HCT116 (cell line): ENCODE results near the gene AGPAT3. TPM values are rescaled to one million over a fixed set of nuclear protein-coding genes. Genes with fewer than 3 reads are reported as not detected.

Experiments used
- ATAC-seq: fragments of 200-7000 bp; cut with Tn5 transposase; 2 replicates; pipeline ENCODE4 v1.9.1; 2020; ENCODE audit warnings: mild to moderate bottlenecking, moderate library complexity
- BruUV-seq: library from RNA; stranded (reverse); fragments of 400-500 nt; replicated peaks from 2 replicates; lab custom pipeline; 2021; lab: Mats Ljungman, UMichigan
- CTCF ChIA-PET: fragments of 300-600 bp; sonication (Branson Sonifier 250); formaldehyde crosslinking; loops from one replicate; lab custom pipeline; 2021; ENCODE audit warnings: antibody characterized with exemption; lab: Charles Lee
- POLR2A ChIA-PET: fragments of 300-600, 350-600 bp; sonication (Branson Sonifier 250); formaldehyde crosslinking; loops from one replicate; lab custom pipeline; 2021; ENCODE audit warnings: antibody characterized with exemption; lab: Charles Lee
- RAD21 ChIA-PET, 2 experiments: fragments of 300-600 bp; sonication (Branson Sonifier 250); formaldehyde crosslinking; loops; one replicate each; lab custom pipeline; 2023; ENCODE audit warnings: low total read pairs in 2 of 2; ENCODE audit not compliant: uncharacterized antibody in 2 of 2, unreplicated experiment in 2 of 2, low non-redundant PET in 1 of 2; lab: Charles Lee
- DNase-seq: peaks from one replicate; pipeline ENCODE4 v3.0.0-alpha.2; 2010; ENCODE audit warnings: low read depth, low spot score
- H2AFZ ChIP-seq: fragments of 200-600 bp; shearing (Covaris generic), sonication (generic); 2 replicates; pipeline ENCODE4 v1.6.1; 2017; ENCODE audit warnings: low read depth, mixed run types, mixed read lengths, antibody characterized with exemption, low read length; ENCODE audit not compliant: poor library complexity, severe bottlenecking
- H3K27ac ChIP-seq: 2 replicates; pipeline ENCODE4 v1.5.1; 2012; ENCODE audit warnings: low read depth, low read length
- H3K27me3 ChIP-seq: fragments of 200-600 bp; sonication (generic); 2 replicates; pipeline ENCODE4 v1.6.1; 2016; ENCODE audit warnings: mixed run types, low read length, mixed read lengths; ENCODE audit not compliant: insufficient read depth
- H3K36me3 ChIP-seq, 2 experiments: fragments of 200-500 bp in 1 of 2; fragments of 200-600 bp in 1 of 2; sonication (Bioruptor generic) in 1 of 2; sonication (generic) in 1 of 2; 2 replicates each; pipeline versions ENCODE4 v1.5.1 to v1.6.1; 2014 to 2016; ENCODE audit warnings: low read length in 2 of 2, inconsistent platforms in 1 of 2, mixed read lengths in 1 of 2, mixed run types in 1 of 2; ENCODE audit not compliant: insufficient read depth in 2 of 2, control insufficient read depth in 1 of 2
- H3K4me1 ChIP-seq, 2 experiments: fragments of 200-600 bp in 1 of 2; sonication (generic) in 1 of 2; 2 replicates each; pipeline versions ENCODE4 v1.5.1 to v1.6.1; 2012 to 2017; ENCODE audit warnings: low read length in 2 of 2, inconsistent platforms in 1 of 2, mild to moderate bottlenecking in 1 of 2, mixed read lengths in 1 of 2, mixed run types in 1 of 2, moderate library complexity in 1 of 2; ENCODE audit not compliant: insufficient read depth in 2 of 2, control insufficient read depth in 1 of 2
- H3K4me2 ChIP-seq: fragments of 200-600 bp; sonication (generic); 2 replicates; pipeline ENCODE4 v1.6.1; 2017; ENCODE audit warnings: mixed run types, low read length, mixed read lengths
- H3K4me3 ChIP-seq, 2 experiments: fragments of 200-600 bp in 1 of 2; sonication (generic) in 1 of 2; replicated peaks in 1 of 2; 2 replicates each; pipeline ENCODE4 v1.5.1; 2011 to 2016; ENCODE audit warnings: low read length in 2 of 2, control low read depth in 1 of 2, low read depth in 1 of 2, mild to moderate bottlenecking in 1 of 2, mixed read lengths in 1 of 2, mixed run types in 1 of 2
- H3K79me2 ChIP-seq: fragments of 200-600 bp; sonication (generic); 2 replicates; pipeline ENCODE4 v1.6.1; 2017; ENCODE audit warnings: mild to moderate bottlenecking, mixed run types, low read length, moderate library complexity, mixed read lengths; ENCODE audit not compliant: insufficient read depth
- H3K9ac ChIP-seq: fragments of 200-600 bp; sonication (generic); 2 replicates; pipeline ENCODE4 v1.6.1; 2016; ENCODE audit warnings: low read length, mixed read lengths
- H3K9me2 ChIP-seq: fragments of 200-600 bp; sonication (generic), shearing (Covaris generic); 2 replicates; pipeline ENCODE4 v1.6.1; 2017; ENCODE audit warnings: mixed run types, mild to moderate bottlenecking, moderate library complexity; ENCODE audit not compliant: insufficient read depth
- H3K9me3 ChIP-seq, 2 experiments: fragments of 200-500 bp in 1 of 2; fragments of 200-600 bp in 1 of 2; sonication (Bioruptor generic) in 1 of 2; sonication (generic) in 1 of 2; 2 replicates each; pipeline ENCODE4 v1.6.1; 2014 to 2017; ENCODE audit warnings: low read length in 2 of 2, mixed read lengths in 2 of 2, inconsistent platforms in 1 of 2, low read depth in 1 of 2, mild to moderate bottlenecking in 1 of 2, mixed run types in 1 of 2, moderate library complexity in 1 of 2; ENCODE audit not compliant: control insufficient read depth in 1 of 2, insufficient read depth in 1 of 2
- H4K20me1 ChIP-seq: fragments of 200-600 bp; sonication (generic), shearing (Covaris generic); 2 replicates; pipeline ENCODE4 v1.6.1; 2017; ENCODE audit warnings: mixed run types, mild to moderate bottlenecking, moderate library complexity; ENCODE audit not compliant: insufficient read depth
- CBX3 ChIP-seq: IDR thresholded peaks from 2 replicates; pipeline ENCODE4 v1.6.1; 2012; ENCODE audit warnings: low read depth
- CEBPB ChIP-seq: IDR thresholded peaks from 2 replicates; pipeline ENCODE4 v1.6.1; 2012; ENCODE audit warnings: low read depth
- ELF1 ChIP-seq: IDR thresholded peaks from 2 replicates; pipeline ENCODE4 v1.6.1; 2012; ENCODE audit warnings: low read depth, borderline replicate concordance
- EZH2phosphoT487 ChIP-seq: fragments of 200-600 bp; IDR thresholded peaks from 2 replicates; pipeline ENCODE4 v1.6.1; 2018; ENCODE audit warnings: antibody characterized with exemption, borderline replicate concordance
- JUND ChIP-seq: IDR thresholded peaks from 2 replicates; pipeline ENCODE4 v1.6.1; 2012
- POLR2A ChIP-seq: IDR thresholded peaks from 2 replicates; pipeline ENCODE4 v1.7.0; 2011; ENCODE audit warnings: borderline replicate concordance; ENCODE audit not compliant: insufficient read depth, insufficient read length; ENCODE audit errors: extremely low read depth
- RAD21 ChIP-seq: IDR thresholded peaks from 2 replicates; pipeline ENCODE4 v1.6.1; 2012; ENCODE audit warnings: low read depth, mild to moderate bottlenecking
- SIN3A ChIP-seq: IDR thresholded peaks from 2 replicates; pipeline ENCODE4 v1.6.1; 2012; ENCODE audit warnings: low read depth
- SP1 ChIP-seq: IDR thresholded peaks from 2 replicates; pipeline ENCODE4 v1.6.1; 2012; ENCODE audit warnings: low read depth
- TCF7L2 ChIP-seq: IDR thresholded peaks from 2 replicates; pipeline ENCODE4 v1.7.0; 2011; ENCODE audit warnings: borderline replicate concordance, inconsistent platforms; ENCODE audit not compliant: insufficient read depth, insufficient read length; ENCODE audit errors: extremely low read depth
- YY1 ChIP-seq: IDR thresholded peaks from 2 replicates; pipeline ENCODE4 v1.6.1; 2011; ENCODE audit warnings: low read length, low read depth, moderate library complexity, mild to moderate bottlenecking; ENCODE audit not compliant: insufficient replicate concordance; ENCODE audit errors: extremely low read depth
- ZFX ChIP-seq: fragments of 450-650 bp; IDR thresholded peaks from 2 replicates; pipeline ENCODE4 v1.6.1; 2017
- ZNF274 ChIP-seq: fragments of 200-500 bp; sonication (Bioruptor generic); IDR thresholded peaks from 2 replicates; pipeline ENCODE4 v1.6.1; 2014; ENCODE audit warnings: mild to moderate bottlenecking, low read depth, low read length, inconsistent platforms
- intact Hi-C: fragments of 100-400 bp; cut with micrococcal nuclease; formaldehyde crosslinking; loops from 2 replicates; pipeline ENCODE4 v1.10.0; 2022
- total RNA-seq: library from RNA; stranded (reverse); gene quantifications from one replicate; pipeline ENCODE4 v1.2.1, GENCODE V29; 2021; ENCODE audit not compliant: unreplicated experiment
- TF ChIP-seq, protein P1 (sequence below): IDR thresholded peaks from 2 replicates; pipeline ENCODE4 v1.6.1; 2012; ENCODE audit warnings: low read depth
- TF ChIP-seq, protein P2 (sequence below): IDR thresholded peaks from 2 replicates; pipeline ENCODE4 v1.6.1; 2012
- TF ChIP-seq, protein P3 (sequence below): IDR thresholded peaks from 2 replicates; pipeline ENCODE4 v1.6.1; 2011; ENCODE audit warnings: mild to moderate bottlenecking, low read length, moderate library complexity; ENCODE audit not compliant: insufficient replicate concordance; ENCODE audit errors: extremely low read depth
- TF ChIP-seq, protein P4 (sequence below): IDR thresholded peaks from 2 replicates; pipeline ENCODE4 v1.6.1; 2012

AGPAT3 gene
- total RNA-seq, 1 experiment from 2014 or later: 54.1 TPM

GRCh38 chr21:43997766-43998742, 133.0 kb downstream of the AGPAT3 start (continued):
- TF ChIP-seq, protein P1, sequence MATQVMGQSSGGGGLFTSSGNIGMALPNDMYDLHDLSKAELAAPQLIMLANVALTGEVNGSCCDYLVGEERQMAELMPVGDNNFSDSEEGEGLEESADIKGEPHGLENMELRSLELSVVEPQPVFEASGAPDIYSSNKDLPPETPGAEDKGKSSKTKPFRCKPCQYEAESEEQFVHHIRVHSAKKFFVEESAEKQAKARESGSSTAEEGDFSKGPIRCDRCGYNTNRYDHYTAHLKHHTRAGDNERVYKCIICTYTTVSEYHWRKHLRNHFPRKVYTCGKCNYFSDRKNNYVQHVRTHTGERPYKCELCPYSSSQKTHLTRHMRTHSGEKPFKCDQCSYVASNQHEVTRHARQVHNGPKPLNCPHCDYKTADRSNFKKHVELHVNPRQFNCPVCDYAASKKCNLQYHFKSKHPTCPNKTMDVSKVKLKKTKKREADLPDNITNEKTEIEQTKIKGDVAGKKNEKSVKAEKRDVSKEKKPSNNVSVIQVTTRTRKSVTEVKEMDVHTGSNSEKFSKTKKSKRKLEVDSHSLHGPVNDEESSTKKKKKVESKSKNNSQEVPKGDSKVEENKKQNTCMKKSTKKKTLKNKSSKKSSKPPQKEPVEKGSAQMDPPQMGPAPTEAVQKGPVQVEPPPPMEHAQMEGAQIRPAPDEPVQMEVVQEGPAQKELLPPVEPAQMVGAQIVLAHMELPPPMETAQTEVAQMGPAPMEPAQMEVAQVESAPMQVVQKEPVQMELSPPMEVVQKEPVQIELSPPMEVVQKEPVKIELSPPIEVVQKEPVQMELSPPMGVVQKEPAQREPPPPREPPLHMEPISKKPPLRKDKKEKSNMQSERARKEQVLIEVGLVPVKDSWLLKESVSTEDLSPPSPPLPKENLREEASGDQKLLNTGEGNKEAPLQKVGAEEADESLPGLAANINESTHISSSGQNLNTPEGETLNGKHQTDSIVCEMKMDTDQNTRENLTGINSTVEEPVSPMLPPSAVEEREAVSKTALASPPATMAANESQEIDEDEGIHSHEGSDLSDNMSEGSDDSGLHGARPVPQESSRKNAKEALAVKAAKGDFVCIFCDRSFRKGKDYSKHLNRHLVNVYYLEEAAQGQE: no peak
- TF ChIP-seq CBX3 (no peak), RAD21 (no peak), ELF1 (no peak), SIN3A (no peak), JUND (no peak), SP1 (no peak), EZH2phosphoT487 (no peak), ZFX (no peak)

DNA sequence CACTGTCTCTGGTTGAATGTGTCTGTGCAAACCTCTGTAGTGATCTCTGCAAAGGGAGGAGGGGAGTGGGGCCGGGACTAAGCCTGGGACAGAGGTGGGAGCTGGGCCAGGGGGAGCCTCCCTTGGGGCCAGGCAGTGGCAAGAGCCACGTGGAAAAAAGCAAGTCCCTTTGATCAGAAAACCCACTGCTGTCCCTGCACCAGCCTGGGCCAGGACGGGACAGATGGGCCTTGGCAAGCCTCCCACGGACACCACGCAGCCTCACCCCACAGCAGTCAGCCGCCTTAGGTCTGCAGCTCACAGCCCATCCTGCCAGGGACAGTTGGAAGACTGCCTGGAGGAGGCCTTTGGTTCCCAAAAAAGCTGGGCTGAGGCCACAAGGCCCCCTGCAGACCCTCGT, 135.3 kb downstream of the AGPAT3 start:
- Histone ChIP-seq H3K9ac (no peak overlapping the region), H3K79me2 (no peaks in the 10 kb centered on the region), H2AFZ (no peak overlapping the region), H3K27ac (no peak overlapping the region), H3K27me3 (no peaks in the 10 kb centered on the region), H3K4me3 (no peak overlapping the region), H3K9me3 (no peaks in the 10 kb centered on the region), H3K4me1 (no peaks in the 10 kb centered on the region), H3K36me3 (no peaks in the 10 kb centered on the region), H3K4me2 (no peak overlapping the region), H4K20me1 (no peaks in the 10 kb centered on the region), H3K9me2 (no peaks in the 10 kb centered on the region)
- no peak for TF ChIP-seq POLR2A
- no peak for TF ChIP-seq ZNF274
- TF ChIP-seq ELF1: no peak
- TF ChIP-seq SIN3A: no peak
- no peak for TF ChIP-seq RAD21
- TF ChIP-seq, protein P2, sequence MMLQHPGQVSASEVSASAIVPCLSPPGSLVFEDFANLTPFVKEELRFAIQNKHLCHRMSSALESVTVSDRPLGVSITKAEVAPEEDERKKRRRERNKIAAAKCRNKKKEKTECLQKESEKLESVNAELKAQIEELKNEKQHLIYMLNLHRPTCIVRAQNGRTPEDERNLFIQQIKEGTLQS: no peak
- TF ChIP-seq YY1: no peak
- TF ChIP-seq, protein P3, sequence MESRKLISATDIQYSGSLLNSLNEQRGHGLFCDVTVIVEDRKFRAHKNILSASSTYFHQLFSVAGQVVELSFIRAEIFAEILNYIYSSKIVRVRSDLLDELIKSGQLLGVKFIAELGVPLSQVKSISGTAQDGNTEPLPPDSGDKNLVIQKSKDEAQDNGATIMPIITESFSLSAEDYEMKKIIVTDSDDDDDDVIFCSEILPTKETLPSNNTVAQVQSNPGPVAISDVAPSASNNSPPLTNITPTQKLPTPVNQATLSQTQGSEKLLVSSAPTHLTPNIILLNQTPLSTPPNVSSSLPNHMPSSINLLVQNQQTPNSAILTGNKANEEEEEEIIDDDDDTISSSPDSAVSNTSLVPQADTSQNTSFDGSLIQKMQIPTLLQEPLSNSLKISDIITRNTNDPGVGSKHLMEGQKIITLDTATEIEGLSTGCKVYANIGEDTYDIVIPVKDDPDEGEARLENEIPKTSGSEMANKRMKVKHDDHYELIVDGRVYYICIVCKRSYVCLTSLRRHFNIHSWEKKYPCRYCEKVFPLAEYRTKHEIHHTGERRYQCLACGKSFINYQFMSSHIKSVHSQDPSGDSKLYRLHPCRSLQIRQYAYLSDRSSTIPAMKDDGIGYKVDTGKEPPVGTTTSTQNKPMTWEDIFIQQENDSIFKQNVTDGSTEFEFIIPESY: no peak
- no peak for TF ChIP-seq CBX3
- TF ChIP-seq CEBPB: no peak
- TF ChIP-seq, protein P4, sequence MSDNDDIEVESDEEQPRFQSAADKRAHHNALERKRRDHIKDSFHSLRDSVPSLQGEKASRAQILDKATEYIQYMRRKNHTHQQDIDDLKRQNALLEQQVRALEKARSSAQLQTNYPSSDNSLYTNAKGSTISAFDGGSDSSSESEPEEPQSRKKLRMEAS: no peak
- no peak for TF ChIP-seq TCF7L2
- no peak for TF ChIP-seq ZFX
- TF ChIP-seq EZH2phosphoT487: no peak
- TF ChIP-seq SP1: no peak
- ATAC-seq: no peak
- intact Hi-C loops: loop anchor here (10.0 kb wide), 1 partner anchor 56 kb away; no protein-coding TSS in a partner anchor
- DNase-seq: no peak
- ChIA-PET RAD21 (no interaction called here), POLR2A (no interaction called here), CTCF (no interaction called here)
- BruUV-seq: no TSS peak
